ENCODE data around the gene TBC1D2.

DNA sequence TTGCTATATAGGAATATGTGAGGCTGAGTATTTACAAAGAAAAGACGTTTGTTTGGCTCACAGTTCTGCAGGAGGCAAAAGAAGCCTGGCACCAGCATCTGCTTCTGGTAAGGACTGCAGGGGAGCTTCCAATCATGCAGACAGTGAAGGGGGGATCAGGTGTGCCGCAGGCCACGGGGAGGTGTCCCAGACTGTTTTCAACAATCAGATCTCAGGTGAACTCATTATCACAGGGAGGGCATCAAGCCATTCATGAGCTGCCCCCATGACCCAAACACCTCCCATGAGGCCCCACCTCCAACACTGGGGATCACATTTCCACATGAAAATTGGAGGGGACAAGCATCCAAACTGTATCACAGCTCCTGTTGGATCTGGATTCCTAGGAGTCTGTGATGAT, 106.0 kb downstream of the TBC1D2 start:
- TF ChIP-seq CEBPB (IDR thresholded peaks at IDR 0.05; ENCODE audit: borderline replicate concordance, low read depth, low read length) (no peak), HDAC1 (CRISPR knock-in tag; IDR thresholded peaks at IDR 0.05) (no peak), CENPT (CRISPR knock-in tag; IDR thresholded peaks at IDR 0.05; ENCODE audit: low read depth) (no peak), HNRNPL (IDR thresholded peaks at IDR 0.05; ENCODE audit: low read depth, low read length) (no peak), EP300 (IDR thresholded peaks at IDR 0.05; ENCODE audit: low read depth in 2 of 2, low read length in 2 of 2) (no peak), EP300 (CRISPR knock-in tag; IDR thresholded peaks at IDR 0.05; ENCODE audit: borderline replicate concordance) (no peak), STAT5B (CRISPR knock-in tag; IDR thresholded peaks at IDR 0.05) (no peak), POLR2AphosphoS5 (IDR thresholded peaks at IDR 0.05; ENCODE audit: low read depth, low read length) (no peak), ZNF331 (CRISPR knock-in tag; IDR thresholded peaks at IDR 0.05) (no peak)
- TF ChIP-seq, protein P1, sequence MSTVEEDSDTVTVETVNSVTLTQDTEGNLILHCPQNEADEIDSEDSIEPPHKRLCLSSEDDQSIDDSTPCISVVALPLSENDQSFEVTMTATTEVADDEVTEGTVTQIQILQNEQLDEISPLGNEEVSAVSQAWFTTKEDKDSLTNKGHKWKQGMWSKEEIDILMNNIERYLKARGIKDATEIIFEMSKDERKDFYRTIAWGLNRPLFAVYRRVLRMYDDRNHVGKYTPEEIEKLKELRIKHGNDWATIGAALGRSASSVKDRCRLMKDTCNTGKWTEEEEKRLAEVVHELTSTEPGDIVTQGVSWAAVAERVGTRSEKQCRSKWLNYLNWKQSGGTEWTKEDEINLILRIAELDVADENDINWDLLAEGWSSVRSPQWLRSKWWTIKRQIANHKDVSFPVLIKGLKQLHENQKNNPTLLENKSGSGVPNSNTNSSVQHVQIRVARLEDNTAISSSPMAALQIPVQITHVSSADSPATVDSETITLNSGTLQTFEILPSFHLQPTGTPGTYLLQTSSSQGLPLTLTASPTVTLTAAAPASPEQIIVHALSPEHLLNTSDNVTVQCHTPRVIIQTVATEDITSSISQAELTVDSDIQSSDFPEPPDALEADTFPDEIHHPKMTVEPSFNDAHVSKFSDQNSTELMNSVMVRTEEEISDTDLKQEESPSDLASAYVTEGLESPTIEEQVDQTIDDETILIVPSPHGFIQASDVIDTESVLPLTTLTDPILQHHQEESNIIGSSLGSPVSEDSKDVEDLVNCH (CRISPR knock-in tag; IDR thresholded peaks at IDR 0.05): no peak
- TF ChIP-seq, protein P2, sequence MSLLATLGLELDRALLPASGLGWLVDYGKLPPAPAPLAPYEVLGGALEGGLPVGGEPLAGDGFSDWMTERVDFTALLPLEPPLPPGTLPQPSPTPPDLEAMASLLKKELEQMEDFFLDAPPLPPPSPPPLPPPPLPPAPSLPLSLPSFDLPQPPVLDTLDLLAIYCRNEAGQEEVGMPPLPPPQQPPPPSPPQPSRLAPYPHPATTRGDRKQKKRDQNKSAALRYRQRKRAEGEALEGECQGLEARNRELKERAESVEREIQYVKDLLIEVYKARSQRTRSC (CRISPR knock-in tag; IDR thresholded peaks at IDR 0.05; ENCODE audit: low read depth): no peak
- TF ChIP-seq, protein P3, sequence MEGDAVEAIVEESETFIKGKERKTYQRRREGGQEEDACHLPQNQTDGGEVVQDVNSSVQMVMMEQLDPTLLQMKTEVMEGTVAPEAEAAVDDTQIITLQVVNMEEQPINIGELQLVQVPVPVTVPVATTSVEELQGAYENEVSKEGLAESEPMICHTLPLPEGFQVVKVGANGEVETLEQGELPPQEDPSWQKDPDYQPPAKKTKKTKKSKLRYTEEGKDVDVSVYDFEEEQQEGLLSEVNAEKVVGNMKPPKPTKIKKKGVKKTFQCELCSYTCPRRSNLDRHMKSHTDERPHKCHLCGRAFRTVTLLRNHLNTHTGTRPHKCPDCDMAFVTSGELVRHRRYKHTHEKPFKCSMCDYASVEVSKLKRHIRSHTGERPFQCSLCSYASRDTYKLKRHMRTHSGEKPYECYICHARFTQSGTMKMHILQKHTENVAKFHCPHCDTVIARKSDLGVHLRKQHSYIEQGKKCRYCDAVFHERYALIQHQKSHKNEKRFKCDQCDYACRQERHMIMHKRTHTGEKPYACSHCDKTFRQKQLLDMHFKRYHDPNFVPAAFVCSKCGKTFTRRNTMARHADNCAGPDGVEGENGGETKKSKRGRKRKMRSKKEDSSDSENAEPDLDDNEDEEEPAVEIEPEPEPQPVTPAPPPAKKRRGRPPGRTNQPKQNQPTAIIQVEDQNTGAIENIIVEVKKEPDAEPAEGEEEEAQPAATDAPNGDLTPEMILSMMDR (CRISPR knock-in tag; IDR thresholded peaks at IDR 0.05): no peak
- TF ChIP-seq, protein P4, sequence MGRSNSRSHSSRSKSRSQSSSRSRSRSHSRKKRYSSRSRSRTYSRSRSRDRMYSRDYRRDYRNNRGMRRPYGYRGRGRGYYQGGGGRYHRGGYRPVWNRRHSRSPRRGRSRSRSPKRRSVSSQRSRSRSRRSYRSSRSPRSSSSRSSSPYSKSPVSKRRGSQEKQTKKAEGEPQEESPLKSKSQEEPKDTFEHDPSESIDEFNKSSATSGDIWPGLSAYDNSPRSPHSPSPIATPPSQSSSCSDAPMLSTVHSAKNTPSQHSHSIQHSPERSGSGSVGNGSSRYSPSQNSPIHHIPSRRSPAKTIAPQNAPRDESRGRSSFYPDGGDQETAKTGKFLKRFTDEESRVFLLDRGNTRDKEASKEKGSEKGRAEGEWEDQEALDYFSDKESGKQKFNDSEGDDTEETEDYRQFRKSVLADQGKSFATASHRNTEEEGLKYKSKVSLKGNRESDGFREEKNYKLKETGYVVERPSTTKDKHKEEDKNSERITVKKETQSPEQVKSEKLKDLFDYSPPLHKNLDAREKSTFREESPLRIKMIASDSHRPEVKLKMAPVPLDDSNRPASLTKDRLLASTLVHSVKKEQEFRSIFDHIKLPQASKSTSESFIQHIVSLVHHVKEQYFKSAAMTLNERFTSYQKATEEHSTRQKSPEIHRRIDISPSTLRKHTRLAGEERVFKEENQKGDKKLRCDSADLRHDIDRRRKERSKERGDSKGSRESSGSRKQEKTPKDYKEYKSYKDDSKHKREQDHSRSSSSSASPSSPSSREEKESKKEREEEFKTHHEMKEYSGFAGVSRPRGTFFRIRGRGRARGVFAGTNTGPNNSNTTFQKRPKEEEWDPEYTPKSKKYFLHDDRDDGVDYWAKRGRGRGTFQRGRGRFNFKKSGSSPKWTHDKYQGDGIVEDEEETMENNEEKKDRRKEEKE (IDR thresholded peaks at IDR 0.05): no peak

Measured in HepG2 (cell line).